ENCODE results near the gene APH1B. TPM values are rescaled to one million over a fixed set of nuclear protein-coding genes. Genes with fewer than 3 reads are reported as not detected.

APH1B gene
- total RNA-seq, 2 donors from 2014 or later = 20.0 to 35.0 TPM

DNA sequence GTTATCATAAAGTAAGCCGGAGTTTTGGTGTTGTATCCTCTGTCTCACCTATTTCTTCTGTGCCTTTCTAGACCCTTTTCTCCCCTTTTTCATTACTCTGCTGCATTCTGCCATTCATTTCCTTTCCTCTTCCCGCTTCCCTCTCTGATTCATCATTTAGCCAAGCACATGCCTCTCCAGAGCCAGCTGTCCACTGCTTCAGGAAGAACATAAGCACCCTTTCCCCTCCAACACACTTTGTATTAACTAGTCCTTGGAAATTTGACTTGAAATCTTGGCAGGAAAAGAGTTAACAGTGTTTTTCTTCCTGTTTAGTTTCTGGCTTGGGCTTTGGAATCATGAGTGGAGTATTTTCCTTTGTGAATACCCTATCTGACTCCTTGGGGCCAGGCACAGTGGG lies 9.7 kb downstream of the APH1B start:
- H3K4me3 ChIP-seq = no peak overlapping the region
- DNase-seq (ENCODE audit: low spot score) = no peak
- H3K27me3 ChIP-seq (replicated peaks; ENCODE audit: insufficient read depth) = no peaks in the 10 kb centered on the region
- WGBS = 93% methylated on average over 2 of the region's 2 CpGs
- no peaks in the 10 kb centered on the region for H3K4me1 ChIP-seq (replicated peaks)
- intact Hi-C loops (cut with DNase I) = loop anchor here (5.0 kb wide), 1 partner anchor 310 kb away; the partner anchor contains the start of gene FBXL22
- H3K36me3 ChIP-seq = no peaks in the 10 kb centered on the region
- H3K9me3 ChIP-seq = no peaks in the 10 kb centered on the region
- TF ChIP-seq POLR2AphosphoS5 (IDR thresholded peaks at IDR 0.05) (no peak), POLR2A (IDR thresholded peaks at IDR 0.05) (no peak)
- H3K27ac ChIP-seq = no peak overlapping the region

- WGBS = 78% methylated on average over 1 of the region's 1 CpG
These were observed 10.9 kb downstream of the APH1B start for GRCh38 chr15:63288342-63288741.

DNA sequence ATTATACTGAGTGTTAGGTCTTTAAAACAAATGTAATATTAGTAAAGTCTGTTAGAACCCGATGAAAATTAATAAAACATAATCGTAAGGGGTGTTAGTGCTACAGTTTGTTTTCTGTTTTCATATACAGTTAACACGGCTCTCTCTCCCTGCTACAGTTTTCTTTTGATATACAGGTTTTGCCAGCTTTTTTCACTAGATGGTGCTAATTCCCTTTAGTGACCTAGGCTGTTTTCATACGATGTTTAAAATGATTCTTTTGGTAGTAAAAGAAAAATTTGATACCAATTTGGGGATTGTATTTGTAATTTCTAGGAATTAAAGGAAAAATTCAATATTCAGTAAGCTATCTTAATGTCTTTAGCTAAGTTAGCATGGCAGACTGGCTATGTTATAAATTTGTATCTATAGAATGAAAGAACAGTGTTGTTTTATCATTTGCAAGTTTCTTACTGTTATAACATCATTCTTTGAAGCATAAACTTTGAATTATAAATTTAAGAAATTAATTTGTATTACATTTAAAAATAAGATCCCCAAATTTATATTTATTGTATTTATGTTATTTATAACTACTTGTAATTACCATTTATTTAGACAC lies 11.5 kb downstream of the APH1B start:
- H3K9me3 ChIP-seq = no peaks in the 10 kb centered on the region
- peak in 3 of 4 experiments; percentile 53 to 77 (median 76) for TF ChIP-seq CTCF (IDR thresholded peaks at IDR 0.05)
- peak; percentile 6 for TF ChIP-seq POLR2AphosphoS5 (IDR thresholded peaks at IDR 0.05)
- no peak for TF ChIP-seq POLR2A (IDR thresholded peaks at IDR 0.05)
- no peak for DNase-seq (ENCODE audit: low spot score)
- H3K4me1 ChIP-seq (replicated peaks) = no peaks in the 10 kb centered on the region
- H3K27me3 ChIP-seq (replicated peaks; ENCODE audit: insufficient read depth) = no peaks in the 10 kb centered on the region
- intact Hi-C loops (cut with DNase I) = loop anchor here (5.0 kb wide), 1 partner anchor 308 kb away; the partner anchor contains the start of gene FBXL22
- H3K4me3 ChIP-seq = no peak overlapping the region
- WGBS = under 1% methylated on average over 4 of the region's 4 CpGs
- H3K27ac ChIP-seq = no peak overlapping the region
- no peaks in the 10 kb centered on the region for H3K36me3 ChIP-seq

More at GRCh38 chr15:63288342-63288741, 10.9 kb downstream of the APH1B start:
- Histone ChIP-seq H3K4me3 (no peak overlapping the region), H3K27me3 (replicated peaks; ENCODE audit: insufficient read depth) (no peaks in the 10 kb centered on the region), H3K36me3 (no peaks in the 10 kb centered on the region), H3K4me1 (replicated peaks) (no peaks in the 10 kb centered on the region), H3K27ac (no peak overlapping the region), H3K9me3 (no peaks in the 10 kb centered on the region)
- no peak for TF ChIP-seq CTCF (IDR thresholded peaks at IDR 0.05)
- TF ChIP-seq POLR2AphosphoS5 (IDR thresholded peaks at IDR 0.05) = no peak
- no peak for TF ChIP-seq POLR2A (IDR thresholded peaks at IDR 0.05)
- no peak for DNase-seq (ENCODE audit: low spot score)
- intact Hi-C loops (cut with DNase I) = loop anchor here (5.0 kb wide), 1 partner anchor 309 kb away; the partner anchor contains the start of gene FBXL22

GRCh38 chr15:63291507-63291906 lies 14.1 kb downstream of the APH1B start:
- TF ChIP-seq CTCF (IDR thresholded peaks at IDR 0.05) = no peak
- TF ChIP-seq POLR2A (IDR thresholded peaks at IDR 0.05) = no peak
- no peak for TF ChIP-seq POLR2AphosphoS5 (IDR thresholded peaks at IDR 0.05)
- intact Hi-C loops (cut with DNase I) = loop anchor here (1.0 kb wide), 1 partner anchor 112 kb away; no protein-coding TSS in a partner anchor
- no peaks in the 10 kb centered on the region for H3K4me1 ChIP-seq (replicated peaks)
- H3K36me3 ChIP-seq = no peaks in the 10 kb centered on the region
- no peaks in the 10 kb centered on the region for H3K27me3 ChIP-seq (replicated peaks; ENCODE audit: insufficient read depth)
- no peak overlapping the region for H3K27ac ChIP-seq
- no peak overlapping the region for H3K4me3 ChIP-seq
- H3K9me3 ChIP-seq = no peaks in the 10 kb centered on the region
- DNase-seq (ENCODE audit: low spot score) = no peak

- TF ChIP-seq POLR2A (IDR thresholded peaks at IDR 0.05) = no peak
- no peak for TF ChIP-seq CTCF (IDR thresholded peaks at IDR 0.05)
- TF ChIP-seq POLR2AphosphoS5 (IDR thresholded peaks at IDR 0.05) = no peak
- intact Hi-C loops (cut with DNase I) = no loop called here
- no peaks in the 10 kb centered on the region for H3K9me3 ChIP-seq
- H3K36me3 ChIP-seq = no peaks in the 10 kb centered on the region
- no peak overlapping the region for H3K4me3 ChIP-seq
- no peaks in the 10 kb centered on the region for H3K27me3 ChIP-seq (replicated peaks; ENCODE audit: insufficient read depth)
- no peak for DNase-seq (ENCODE audit: low spot score)
- 92% methylated on average over 3 of the region's 3 CpGs for WGBS
- no peaks in the 10 kb centered on the region for H3K4me1 ChIP-seq (replicated peaks)
- no peak overlapping the region for H3K27ac ChIP-seq
These were observed 14.8 kb downstream of the APH1B start for GRCh38 chr15:63292241-63292640.

All from prostate gland (tissue), 2 donors.